ENCODE measurements around the gene SBF2. TPM values are rescaled to one million over a fixed set of nuclear protein-coding genes. Genes with fewer than 3 reads are reported as not detected.

SBF2 gene
- total RNA-seq, 1 donor from 2014 or later, result 4.2 TPM

GRCh38 chr11:9895006-9895405 lies 399.0 kb downstream of the SBF2 start:
- H3K4me1 Mint-ChIP-seq (ENCODE audit: low read depth), result peaks cover 3% of the 10 kb centered on the region
- H3K27ac Mint-ChIP-seq, result no peak overlapping the region
- no peak overlapping the region for H3K4me3 Mint-ChIP-seq (ENCODE audit: low read depth)
- H3K27me3 Mint-ChIP-seq (ENCODE audit: low read depth), result peaks cover 4% of the 10 kb centered on the region
- no peaks in the 10 kb centered on the region for H3K36me3 Mint-ChIP-seq (ENCODE audit: low read depth)
- no peaks in the 10 kb centered on the region for H3K9me3 Mint-ChIP-seq
- DNase-seq (ENCODE audit: low spot score), result no peak
- intact Hi-C loops (cut with micrococcal nuclease), result no loop called here

- no peaks in the 10 kb centered on the region for H3K9me3 Mint-ChIP-seq
- no peak overlapping the region for H3K4me3 Mint-ChIP-seq (ENCODE audit: low read depth)
- H3K27me3 Mint-ChIP-seq (ENCODE audit: low read depth), result no peaks in the 10 kb centered on the region
- DNase-seq (ENCODE audit: low spot score), result no peak
- intact Hi-C loops (cut with micrococcal nuclease), result no loop called here
- no peaks in the 10 kb centered on the region for H3K36me3 Mint-ChIP-seq (ENCODE audit: low read depth)
- peaks cover 3% of the 10 kb centered on the region for H3K4me1 Mint-ChIP-seq (ENCODE audit: low read depth)
- no peak overlapping the region for H3K27ac Mint-ChIP-seq
Observed at GRCh38 chr11:9893474-9893873, 400.5 kb downstream of the SBF2 start.

DNA sequence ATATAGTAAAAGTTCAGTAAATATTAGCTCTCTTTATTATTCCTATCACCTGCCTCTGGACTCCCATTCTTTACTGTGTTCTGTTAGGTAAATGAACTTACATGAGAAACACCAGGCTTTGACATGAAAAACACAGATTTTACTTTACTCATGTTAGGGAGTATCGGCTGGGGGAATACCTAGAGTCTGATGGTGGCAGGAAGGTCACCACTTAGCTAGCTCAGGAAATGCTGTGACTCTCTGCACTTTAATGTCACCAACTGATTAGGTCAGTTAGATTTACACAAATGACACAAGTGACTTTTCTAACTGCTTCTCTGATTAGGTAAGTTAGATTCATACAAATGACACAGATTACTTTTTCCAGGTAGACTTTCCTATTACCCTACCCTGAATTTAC lies 405.1 kb downstream of the SBF2 start:
- Mint-ChIP-seq H3K36me3 (ENCODE audit: low read depth) (no peaks in the 10 kb centered on the region), H3K4me1 (ENCODE audit: low read depth) (peaks cover 3% of the 10 kb centered on the region), H3K4me3 (ENCODE audit: low read depth) (no peak overlapping the region), H3K9me3 (no peaks in the 10 kb centered on the region), H3K27me3 (ENCODE audit: low read depth) (peaks cover 10% of the 10 kb centered on the region), H3K27ac (no peak overlapping the region)
- intact Hi-C loops (cut with micrococcal nuclease), result no loop called here
- no peak for DNase-seq (ENCODE audit: low spot score)

- DNase-seq (ENCODE audit: low spot score), result no peak
- Mint-ChIP-seq H3K36me3 (ENCODE audit: low read depth) (no peaks in the 10 kb centered on the region), H3K4me1 (ENCODE audit: low read depth) (peaks cover 3% of the 10 kb centered on the region), H3K27ac (no peak overlapping the region), H3K4me3 (ENCODE audit: low read depth) (no peak overlapping the region), H3K9me3 (no peaks in the 10 kb centered on the region), H3K27me3 (ENCODE audit: low read depth) (peaks cover 10% of the 10 kb centered on the region)
- intact Hi-C loops (cut with micrococcal nuclease), result no loop called here
Observed at GRCh38 chr11:9887472-9887871, 406.5 kb downstream of the SBF2 start.

GRCh38 chr11:9886595-9886994 lies 407.4 kb downstream of the SBF2 start:
- intact Hi-C loops (cut with micrococcal nuclease), result no loop called here
- no peak for DNase-seq (ENCODE audit: low spot score)
- Mint-ChIP-seq H3K9me3 (no peaks in the 10 kb centered on the region), H3K4me1 (ENCODE audit: low read depth) (peaks cover 3% of the 10 kb centered on the region), H3K27ac (no peak overlapping the region), H3K36me3 (ENCODE audit: low read depth) (no peaks in the 10 kb centered on the region), H3K4me3 (ENCODE audit: low read depth) (no peak overlapping the region), H3K27me3 (ENCODE audit: low read depth) (peaks cover 12% of the 10 kb centered on the region)

GRCh38 chr11:9884601-9885000 lies 409.4 kb downstream of the SBF2 start:
- Mint-ChIP-seq H3K9me3 (no peaks in the 10 kb centered on the region), H3K4me1 (ENCODE audit: low read depth) (no peaks in the 10 kb centered on the region), H3K4me3 (ENCODE audit: low read depth) (no peak overlapping the region), H3K27me3 (ENCODE audit: low read depth) (peaks cover 12% of the 10 kb centered on the region), H3K36me3 (ENCODE audit: low read depth) (no peaks in the 10 kb centered on the region), H3K27ac (no peak overlapping the region)
- intact Hi-C loops (cut with micrococcal nuclease), result no loop called here
- DNase-seq (ENCODE audit: low spot score), result no peak

GRCh38 chr11:9880657-9881056 lies 413.4 kb downstream of the SBF2 start:
- H3K36me3 Mint-ChIP-seq (ENCODE audit: low read depth), result no peaks in the 10 kb centered on the region
- DNase-seq (ENCODE audit: low spot score), result no peak
- intact Hi-C loops (cut with micrococcal nuclease), result no loop called here
- H3K9me3 Mint-ChIP-seq, result no peaks in the 10 kb centered on the region
- no peak overlapping the region for H3K4me3 Mint-ChIP-seq (ENCODE audit: low read depth)
- H3K4me1 Mint-ChIP-seq (ENCODE audit: low read depth), result no peaks in the 10 kb centered on the region
- no peak overlapping the region for H3K27ac Mint-ChIP-seq
- peaks cover 3% of the 10 kb centered on the region for H3K27me3 Mint-ChIP-seq (ENCODE audit: low read depth)

GRCh38 chr11:9878936-9879335 lies 415.1 kb downstream of the SBF2 start:
- intact Hi-C loops (cut with micrococcal nuclease), result no loop called here
- Mint-ChIP-seq H3K36me3 (ENCODE audit: low read depth) (no peaks in the 10 kb centered on the region), H3K4me1 (ENCODE audit: low read depth) (no peaks in the 10 kb centered on the region), H3K27me3 (ENCODE audit: low read depth) (peaks cover 3% of the 10 kb centered on the region), H3K27ac (no peak overlapping the region), H3K4me3 (ENCODE audit: low read depth) (no peak overlapping the region), H3K9me3 (no peaks in the 10 kb centered on the region)
- no peak for DNase-seq (ENCODE audit: low spot score)

GRCh38 chr11:9876331-9876730 lies 417.7 kb downstream of the SBF2 start:
- intact Hi-C loops (cut with micrococcal nuclease), result no loop called here
- no peaks in the 10 kb centered on the region for H3K27me3 Mint-ChIP-seq (ENCODE audit: low read depth)
- no peaks in the 10 kb centered on the region for H3K36me3 Mint-ChIP-seq (ENCODE audit: low read depth)
- no peaks in the 10 kb centered on the region for H3K4me1 Mint-ChIP-seq (ENCODE audit: low read depth)
- H3K4me3 Mint-ChIP-seq (ENCODE audit: low read depth), result no peak overlapping the region
- H3K9me3 Mint-ChIP-seq, result no peaks in the 10 kb centered on the region
- H3K27ac Mint-ChIP-seq, result no peak overlapping the region
- no peak for DNase-seq (ENCODE audit: low spot score)

GRCh38 chr11:9875862-9876261 lies 418.2 kb downstream of the SBF2 start:
- Mint-ChIP-seq H3K36me3 (ENCODE audit: low read depth) (no peaks in the 10 kb centered on the region), H3K4me3 (ENCODE audit: low read depth) (no peak overlapping the region), H3K4me1 (ENCODE audit: low read depth) (no peaks in the 10 kb centered on the region)

DNA sequence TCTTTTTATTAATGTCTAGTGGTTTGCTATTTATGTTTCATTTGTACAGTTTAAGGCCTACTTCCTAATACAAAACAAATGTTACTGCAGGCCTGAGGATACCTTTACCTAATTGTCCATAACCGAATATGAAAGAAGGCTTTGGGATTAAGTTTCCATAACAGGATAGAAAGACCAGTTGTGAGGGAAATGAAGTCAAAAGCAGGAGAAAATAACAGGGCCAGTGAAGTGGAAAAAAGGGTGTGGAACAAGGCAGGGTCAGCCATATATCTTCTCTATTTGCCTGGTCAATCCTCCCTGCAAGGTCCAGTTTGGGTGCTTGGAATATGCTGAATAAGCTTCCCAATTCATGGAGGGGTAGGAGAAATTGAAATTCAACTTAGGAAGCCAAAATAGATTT lies 418.6 kb downstream of the SBF2 start:
- Mint-ChIP-seq H3K27me3 (ENCODE audit: low read depth) (no peaks in the 10 kb centered on the region), H3K4me3 (ENCODE audit: low read depth) (no peak overlapping the region), H3K4me1 (ENCODE audit: low read depth) (no peaks in the 10 kb centered on the region), H3K36me3 (ENCODE audit: low read depth) (no peaks in the 10 kb centered on the region), H3K27ac (no peak overlapping the region), H3K9me3 (no peaks in the 10 kb centered on the region)
- no peak for DNase-seq (ENCODE audit: low spot score)
- intact Hi-C loops (cut with micrococcal nuclease), result no loop called here

More at GRCh38 chr11:9875862-9876261, 418.2 kb downstream of the SBF2 start:
- Mint-ChIP-seq H3K27me3 (ENCODE audit: low read depth) (no peaks in the 10 kb centered on the region), H3K9me3 (no peaks in the 10 kb centered on the region), H3K27ac (no peak overlapping the region)
- intact Hi-C loops (cut with micrococcal nuclease), result no loop called here
- no peak for DNase-seq (ENCODE audit: low spot score)

DNA sequence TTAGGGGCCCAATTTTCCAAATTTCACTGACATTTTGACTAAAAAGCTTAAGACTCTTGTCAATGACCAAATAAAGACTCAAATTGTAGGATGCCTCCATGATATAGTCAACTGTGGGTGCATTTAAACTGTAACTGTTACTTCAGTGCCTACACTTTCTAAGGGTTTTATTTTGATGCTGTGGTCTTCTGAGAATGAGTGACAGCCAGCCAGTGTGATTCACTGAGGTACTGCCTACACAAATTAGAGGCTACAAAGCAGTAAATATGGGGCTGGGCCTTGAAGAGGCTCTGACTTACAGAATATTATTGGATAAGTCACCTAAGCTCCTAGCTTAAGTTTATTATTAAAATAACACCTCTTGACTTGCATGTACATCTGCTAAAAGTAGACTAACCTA lies 419.6 kb downstream of the SBF2 start:
- Mint-ChIP-seq H3K4me1 (ENCODE audit: low read depth) (no peaks in the 10 kb centered on the region), H3K27me3 (ENCODE audit: low read depth) (no peaks in the 10 kb centered on the region), H3K4me3 (ENCODE audit: low read depth) (no peak overlapping the region), H3K36me3 (ENCODE audit: low read depth) (no peaks in the 10 kb centered on the region), H3K27ac (no peak overlapping the region), H3K9me3 (no peaks in the 10 kb centered on the region)
- intact Hi-C loops (cut with micrococcal nuclease), result no loop called here
- no peak for DNase-seq (ENCODE audit: low spot score)

- Mint-ChIP-seq H3K36me3 (ENCODE audit: low read depth) (no peaks in the 10 kb centered on the region), H3K27me3 (ENCODE audit: low read depth) (peaks cover 4% of the 10 kb centered on the region), H3K4me3 (ENCODE audit: low read depth) (no peak overlapping the region), H3K4me1 (ENCODE audit: low read depth) (no peaks in the 10 kb centered on the region), H3K9me3 (no peaks in the 10 kb centered on the region), H3K27ac (no peak overlapping the region)
- intact Hi-C loops (cut with micrococcal nuclease), result no loop called here
- no peak for DNase-seq (ENCODE audit: low spot score)
Observed at GRCh38 chr11:9868641-9869040, 425.4 kb downstream of the SBF2 start.

DNA sequence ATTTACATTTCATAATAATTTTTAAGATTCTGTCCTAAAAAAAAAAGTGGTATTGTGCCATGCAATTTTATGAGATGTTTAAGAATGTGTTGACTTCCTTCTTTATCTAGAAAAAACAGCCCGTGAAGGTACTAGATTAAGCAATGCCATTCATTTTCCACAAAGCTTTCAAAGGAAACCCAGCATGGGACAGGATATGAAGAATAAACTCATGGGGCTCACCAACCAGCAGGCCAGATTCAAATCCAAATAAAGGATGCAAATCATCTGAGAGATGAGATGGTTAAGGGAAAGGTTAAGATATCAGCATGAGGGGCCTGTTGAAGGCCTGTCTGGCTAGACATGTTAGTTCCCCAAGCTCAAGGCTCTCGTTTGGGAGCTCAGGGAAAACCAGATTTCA lies 431.0 kb downstream of the SBF2 start:
- H3K4me3 Mint-ChIP-seq (ENCODE audit: low read depth), result no peak overlapping the region
- DNase-seq (ENCODE audit: low spot score), result no peak
- H3K27me3 Mint-ChIP-seq (ENCODE audit: low read depth), result peaks cover 4% of the 10 kb centered on the region
- no peak overlapping the region for H3K27ac Mint-ChIP-seq
- H3K4me1 Mint-ChIP-seq (ENCODE audit: low read depth), result peaks cover 32% of the 10 kb centered on the region
- no peaks in the 10 kb centered on the region for H3K9me3 Mint-ChIP-seq
- intact Hi-C loops (cut with micrococcal nuclease), result loop anchor here (1.0 to 5.0 kb wide), 4 partner anchors 105 to 442 kb away; partner anchors contain the start of gene ADM
- H3K36me3 Mint-ChIP-seq (ENCODE audit: low read depth), result no peaks in the 10 kb centered on the region

All from activated T-helper 2 cell treated with anti-CD3 and anti-CD28 coated beads, Interferon-gamma antibody, Interleukin-2, Interleukin-4, amounts not matched to agents 10 μg/mL and 5 μg/mL and 100 μg/mL, durations not matched to agents 14 hours and 24 hours and 36 hours (primary cell).